ENCODE measurements around the gene SMARCD1. TPM values are rescaled to one million over a fixed set of nuclear protein-coding genes. Genes with fewer than 3 reads are reported as not detected.
"Not testable (repeated sequence)": the region's sequence is repeated elsewhere in the genome, so short reads cannot be mapped to it uniquely, and the experiment has no call there.

SMARCD1 gene
- total RNA-seq, 2 experiments from 2014 or later = 72.3 to 78.1 TPM

DNA sequence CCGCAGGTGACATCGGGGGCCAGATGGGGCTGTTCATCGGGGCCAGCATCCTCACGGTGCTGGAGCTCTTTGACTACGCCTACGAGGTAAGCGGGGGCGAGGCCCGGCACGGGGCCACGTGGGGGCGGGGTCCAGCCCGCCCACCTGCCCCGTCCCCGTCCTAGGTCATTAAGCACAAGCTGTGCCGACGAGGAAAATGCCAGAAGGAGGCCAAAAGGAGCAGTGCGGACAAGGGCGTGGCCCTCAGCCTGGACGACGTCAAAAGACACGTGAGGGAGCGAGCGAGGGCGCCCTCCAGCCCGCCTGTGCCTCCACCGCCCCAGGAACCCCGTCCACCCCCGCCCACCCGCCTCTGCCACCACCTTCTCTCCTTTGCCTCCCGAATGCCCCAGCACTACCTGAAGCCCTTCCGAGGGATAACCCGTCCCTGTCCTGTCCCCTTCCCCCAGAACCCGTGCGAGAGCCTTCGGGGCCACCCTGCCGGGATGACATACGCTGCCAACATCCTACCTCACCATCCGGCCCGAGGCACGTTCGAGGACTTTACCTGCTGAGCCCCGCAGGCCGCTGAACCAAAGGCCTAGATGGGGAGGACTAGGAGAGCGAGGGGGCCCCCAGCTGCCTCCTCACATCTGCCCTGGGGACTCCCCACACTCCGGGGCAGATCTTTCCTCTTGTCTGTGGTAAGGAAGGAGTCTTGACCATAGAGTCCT lies 3.9 kb upstream of the SMARCD1 start:
- DNase-seq = no peak
- H3K27me3 Mint-ChIP-seq (ENCODE audit: low read depth) = no peaks in the 10 kb centered on the region

DNA sequence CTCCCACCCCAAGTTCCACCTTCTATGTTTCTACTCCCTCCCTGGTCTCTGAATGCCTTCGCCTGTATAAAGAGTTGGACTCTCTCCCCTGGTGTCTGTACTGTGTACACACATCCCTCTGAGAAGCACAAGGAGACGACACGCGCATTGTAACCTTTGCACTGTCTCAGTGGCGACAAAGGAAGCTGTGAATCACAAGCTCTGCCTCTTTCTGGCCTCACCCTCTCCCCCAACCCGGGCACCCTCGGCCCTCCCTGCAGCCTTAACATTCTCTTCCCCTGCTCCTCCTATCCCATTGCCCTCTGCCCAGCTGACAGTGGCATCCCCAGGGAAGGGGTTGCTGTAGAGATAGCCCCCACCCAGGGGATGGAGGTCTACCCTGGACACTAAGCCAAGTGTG lies 2.5 kb upstream of the SMARCD1 start:
- Mint-ChIP-seq H3K9me3 (ENCODE audit: insufficient read depth) (no peaks in the 10 kb centered on the region), H3K27ac (no peak overlapping the region), H3K27me3 (ENCODE audit: low read depth) (no peaks in the 10 kb centered on the region), H3K36me3 (ENCODE audit: low read depth) (peaks cover 8% of the 10 kb centered on the region), H3K4me1 (ENCODE audit: low read depth) (peaks cover 21% of the 10 kb centered on the region), H3K4me3 (no peak overlapping the region)
- ChIA-PET CTCF (interaction anchor here (0.7 to 11.9 kb wide), 5 partner anchors 12 to 137 kb away, joined by 3 to 144 read pairs (median 4); partner anchors contain the start of gene COX14), POLR2A (interaction anchor here (1.2 to 2.1 kb wide), 2 partner anchors 17 to 29 kb away, joined by 5 read pairs; partner anchors contain the start of gene COX14)
- DNase-seq (no peak), ATAC-seq (no peak)

More for the DNA sequence above, 3.9 kb upstream of the SMARCD1 start:
- no peaks in the 10 kb centered on the region for H3K36me3 Mint-ChIP-seq (ENCODE audit: low read depth)
- no peak for ATAC-seq
- CTCF ChIA-PET = interaction anchor here (11.9 kb wide), 1 partner anchor 31 kb away, joined by 144 read pairs; the partner anchor contains the start of gene COX14
- H3K27ac Mint-ChIP-seq = no peak overlapping the region
- no peaks in the 10 kb centered on the region for H3K9me3 Mint-ChIP-seq (ENCODE audit: insufficient read depth)
- no peak overlapping the region for H3K4me3 Mint-ChIP-seq
- H3K4me1 Mint-ChIP-seq (ENCODE audit: low read depth) = peaks cover 13% of the 10 kb centered on the region
- POLR2A ChIA-PET = no interaction called here

DNA sequence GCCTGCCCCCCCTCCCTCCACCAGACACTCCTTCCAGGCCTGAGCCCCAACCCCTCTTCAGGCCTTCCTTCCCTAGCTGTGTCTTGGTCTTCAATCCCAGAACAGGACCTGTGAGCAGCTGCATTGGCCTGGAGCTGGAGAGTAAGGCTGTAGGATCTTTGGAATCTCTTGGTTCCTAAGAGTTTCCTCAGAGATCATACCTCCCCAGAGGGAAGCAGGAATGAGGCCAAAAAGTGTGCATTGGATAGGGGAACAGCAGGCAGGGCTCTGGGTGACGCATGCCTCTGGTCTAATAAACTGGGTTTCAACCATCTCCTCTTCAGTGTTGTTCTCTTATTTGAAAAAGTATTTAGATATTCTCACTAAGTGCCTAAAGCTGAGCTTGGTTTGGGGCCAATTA lies 1.8 kb upstream of the SMARCD1 start:
- H3K36me3 Mint-ChIP-seq (ENCODE audit: low read depth) = peaks cover 13% of the 10 kb centered on the region
- POLR2A ChIA-PET = interaction anchor here (1.2 to 3.4 kb wide), 3 partner anchors 18 to 29 kb away, joined by 5 to 44 read pairs (median 5); partner anchors contain the start of gene COX14

DNA sequence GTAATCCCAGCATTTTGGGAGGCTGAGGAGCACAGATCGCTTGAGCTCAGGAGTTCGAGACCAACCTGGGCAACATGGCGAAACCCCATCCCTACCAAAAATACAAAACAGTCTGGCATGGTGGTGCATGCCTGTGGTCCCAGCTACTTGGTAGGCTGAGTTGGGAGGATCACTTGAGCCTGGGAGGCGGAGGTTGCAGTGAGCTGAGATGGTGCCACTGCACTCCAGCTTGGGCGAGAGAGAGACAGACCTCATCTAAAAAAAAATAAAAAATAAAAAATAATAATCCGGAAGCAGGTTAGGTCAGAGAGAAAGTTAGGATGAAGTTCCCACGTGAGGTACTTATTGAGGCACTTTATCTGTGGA lies 750 bp upstream of the SMARCD1 start:
- DNase-seq; ATAC-seq; H3K27me3 Mint-ChIP-seq (ENCODE audit: low read depth); H3K9me3 Mint-ChIP-seq (ENCODE audit: insufficient read depth): not testable (repeated sequence)
- Mint-ChIP-seq H3K36me3 (ENCODE audit: low read depth) (peaks cover 23% of the 10 kb centered on the region), H3K4me1 (ENCODE audit: low read depth) (peaks cover 29% of the 10 kb centered on the region), H3K27ac (peak overlapping the region; percentile 94), H3K4me3 (peak overlapping the region; percentile 90)
- CTCF ChIA-PET = interaction anchor here (0.6 to 11.9 kb wide), 26 partner anchors 8 to 904 kb away, joined by 3 to 144 read pairs (median 4); partner anchors contain the start of genes COX14, GPD1 and LIMA1
- POLR2A ChIA-PET = interaction anchor here (0.7 to 3.4 kb wide), 14 partner anchors 7 to 317 kb away, joined by 3 to 44 read pairs (median 4); partner anchors contain the start of genes BCDIN3D, CERS5, COX14 and LARP4

More for the DNA sequence above, 1.8 kb upstream of the SMARCD1 start:
- Mint-ChIP-seq H3K9me3 (ENCODE audit: insufficient read depth) (no peaks in the 10 kb centered on the region), H3K27ac (peak overlapping the region; percentile 77), H3K4me3 (peak overlapping the region; percentile 61), H3K27me3 (ENCODE audit: low read depth) (no peaks in the 10 kb centered on the region), H3K4me1 (ENCODE audit: low read depth) (peaks cover 25% of the 10 kb centered on the region)
- CTCF ChIA-PET = interaction anchor here (0.7 to 11.9 kb wide), 5 partner anchors 12 to 138 kb away, joined by 3 to 144 read pairs (median 4); partner anchors contain the start of gene COX14
- no peak for DNase-seq
- no peak for ATAC-seq

DNA sequence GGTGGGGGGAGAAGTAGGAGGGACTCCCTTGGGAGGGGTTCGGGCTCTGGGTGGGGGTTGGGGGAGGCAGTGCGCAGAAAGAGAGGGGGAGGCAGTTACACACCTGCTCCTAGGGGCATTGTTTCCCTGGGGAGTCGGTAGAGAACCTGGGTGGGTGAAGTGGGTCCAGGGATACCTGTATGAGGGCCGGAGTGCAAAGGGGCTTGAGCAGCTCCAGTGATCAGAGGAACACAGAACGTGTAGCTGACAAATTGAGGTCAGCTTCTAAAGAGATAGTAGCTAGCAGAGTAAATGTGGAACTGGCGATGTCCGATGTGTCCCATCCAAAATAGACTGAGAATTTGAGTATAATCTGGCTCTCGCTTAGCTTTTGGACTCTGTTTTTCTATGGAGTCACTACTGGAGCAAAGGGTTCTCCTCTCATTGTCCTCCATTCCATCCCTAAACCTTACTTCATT lies 502 bp downstream of the SMARCD1 start:
- no peak for ATAC-seq
- H3K4me1 Mint-ChIP-seq (ENCODE audit: low read depth) = peaks cover 29% of the 10 kb centered on the region
- H3K9me3 Mint-ChIP-seq (ENCODE audit: insufficient read depth) = no peaks in the 10 kb centered on the region
- H3K27me3 Mint-ChIP-seq (ENCODE audit: low read depth) = no peaks in the 10 kb centered on the region
- H3K4me3 Mint-ChIP-seq = peak overlapping the region; percentile 90
- peaks cover 33% of the 10 kb centered on the region for H3K36me3 Mint-ChIP-seq (ENCODE audit: low read depth)
- peak overlapping the region; percentile 92 for H3K27ac Mint-ChIP-seq
- POLR2A ChIA-PET = interaction anchor here (1.0 to 3.4 kb wide), 7 partner anchors 8 to 242 kb away, joined by 3 to 44 read pairs (median 6); partner anchors contain the start of genes BCDIN3D, CERS5 and COX14
- DNase-seq = no peak
- CTCF ChIA-PET = interaction anchor here (0.7 to 11.9 kb wide), 20 partner anchors 8 to 903 kb away, joined by 3 to 144 read pairs (median 4); partner anchors contain the start of genes COX14 and GPD1

DNA sequence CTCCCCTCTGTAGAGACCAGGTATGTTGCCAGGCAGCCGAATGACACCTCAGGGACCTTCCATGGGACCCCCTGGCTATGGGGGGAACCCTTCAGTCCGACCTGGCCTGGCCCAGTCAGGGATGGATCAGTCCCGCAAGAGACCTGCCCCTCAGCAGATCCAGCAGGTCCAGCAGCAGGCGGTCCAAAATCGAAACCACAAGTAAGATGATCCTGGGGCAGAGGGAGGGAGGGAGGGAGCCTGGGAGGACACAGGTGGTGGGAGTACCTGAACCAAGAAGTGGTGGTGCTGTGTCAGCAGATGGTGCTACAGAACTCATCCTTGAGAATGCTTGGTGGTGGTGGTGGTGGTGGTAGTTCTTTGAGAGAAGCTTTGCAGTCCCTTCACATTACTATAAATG lies 1.0 kb downstream of the SMARCD1 start:
- peak overlapping the region; percentile 92 for H3K27ac Mint-ChIP-seq
- POLR2A ChIA-PET = interaction anchor here (2.4 to 3.4 kb wide), 2 partner anchors 26 to 80 kb away, joined by 17 to 44 read pairs; partner anchors contain the start of genes CERS5 and COX14
- no peaks in the 10 kb centered on the region for H3K27me3 Mint-ChIP-seq (ENCODE audit: low read depth)
- peaks cover 36% of the 10 kb centered on the region for H3K36me3 Mint-ChIP-seq (ENCODE audit: low read depth)
- no peak for DNase-seq
- no peaks in the 10 kb centered on the region for H3K9me3 Mint-ChIP-seq (ENCODE audit: insufficient read depth)
- CTCF ChIA-PET = interaction anchor here (0.9 to 11.9 kb wide), 7 partner anchors 13 to 90 kb away, joined by 3 to 144 read pairs (median 10); partner anchors contain the start of gene COX14
- no peak for ATAC-seq
- peak overlapping the region; percentile 90 for H3K4me3 Mint-ChIP-seq
- H3K4me1 Mint-ChIP-seq (ENCODE audit: low read depth) = peaks cover 29% of the 10 kb centered on the region

DNA sequence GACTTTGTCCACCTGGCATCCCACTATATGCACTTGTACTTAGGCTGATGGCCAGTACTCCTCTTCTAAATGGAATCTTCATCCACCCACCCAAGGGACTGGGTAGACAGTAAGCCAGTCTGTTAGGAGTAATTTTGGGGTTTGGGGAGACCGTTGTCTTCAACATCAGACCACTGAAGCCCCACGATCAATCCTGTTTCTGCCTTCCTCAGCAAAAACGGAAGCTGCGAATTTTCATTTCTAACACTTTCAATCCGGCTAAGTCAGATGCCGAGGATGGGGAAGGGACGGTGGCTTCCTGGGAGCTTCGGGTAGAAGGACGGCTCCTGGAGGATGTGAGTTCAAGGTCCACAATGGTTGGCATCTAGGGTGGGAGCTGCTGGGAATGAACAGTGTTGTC lies 2.0 kb downstream of the SMARCD1 start:
- Mint-ChIP-seq H3K4me1 (ENCODE audit: low read depth) (peaks cover 32% of the 10 kb centered on the region), H3K4me3 (no peak overlapping the region), H3K27ac (no peak overlapping the region), H3K36me3 (ENCODE audit: low read depth) (peaks cover 43% of the 10 kb centered on the region), H3K27me3 (ENCODE audit: low read depth) (no peaks in the 10 kb centered on the region), H3K9me3 (ENCODE audit: insufficient read depth) (no peaks in the 10 kb centered on the region)
- ATAC-seq (no peak), DNase-seq (no peak)
- ChIA-PET CTCF (interaction anchor here (0.9 to 11.9 kb wide), 12 partner anchors 25 to 227 kb away, joined by 3 to 144 read pairs (median 6); partner anchors contain the start of genes CERS5, COX14 and RACGAP1), POLR2A (interaction anchor here (0.8 kb wide), 1 partner anchor 21 kb away, joined by 3 read pairs; no protein-coding TSS in a partner anchor)

DNA sequence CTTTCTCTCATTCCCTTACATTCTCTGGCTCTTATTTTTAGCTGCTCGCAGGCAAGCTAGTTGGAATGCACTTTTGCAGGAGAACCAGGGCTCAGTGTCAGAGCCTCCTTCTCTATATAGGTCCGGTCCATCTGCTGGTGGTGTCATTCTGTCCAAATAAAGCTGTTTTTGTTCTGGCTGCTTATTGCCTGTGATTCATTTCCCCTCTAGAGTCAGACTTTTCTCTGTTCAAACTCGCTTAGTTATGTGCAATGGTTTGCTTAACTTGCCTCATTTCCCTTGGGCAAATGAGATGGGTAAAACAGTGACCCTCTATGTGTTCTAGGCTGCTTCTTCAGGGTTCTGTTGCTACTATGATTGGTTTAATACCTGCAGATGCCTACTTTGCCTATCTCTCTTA lies 2.9 kb downstream of the SMARCD1 start:
- DNase-seq (no peak), ATAC-seq (no peak)
- POLR2A ChIA-PET = interaction anchor here (0.6 to 0.8 kb wide), 2 partner anchors 22 to 35 kb away, joined by 3 to 4 read pairs; no protein-coding TSS in a partner anchor
- Mint-ChIP-seq H3K4me3 (no peak overlapping the region), H3K27me3 (ENCODE audit: low read depth) (no peaks in the 10 kb centered on the region), H3K36me3 (ENCODE audit: low read depth) (peaks cover 43% of the 10 kb centered on the region), H3K9me3 (ENCODE audit: insufficient read depth) (no peaks in the 10 kb centered on the region), H3K4me1 (ENCODE audit: low read depth) (peaks cover 32% of the 10 kb centered on the region), H3K27ac (peak overlapping the region; percentile 17)
- CTCF ChIA-PET = interaction anchor here (0.6 to 11.9 kb wide), 15 partner anchors 16 to 227 kb away, joined by 3 to 144 read pairs (median 6); partner anchors contain the start of genes CERS5, COX14, GPD1 and RACGAP1

DNA sequence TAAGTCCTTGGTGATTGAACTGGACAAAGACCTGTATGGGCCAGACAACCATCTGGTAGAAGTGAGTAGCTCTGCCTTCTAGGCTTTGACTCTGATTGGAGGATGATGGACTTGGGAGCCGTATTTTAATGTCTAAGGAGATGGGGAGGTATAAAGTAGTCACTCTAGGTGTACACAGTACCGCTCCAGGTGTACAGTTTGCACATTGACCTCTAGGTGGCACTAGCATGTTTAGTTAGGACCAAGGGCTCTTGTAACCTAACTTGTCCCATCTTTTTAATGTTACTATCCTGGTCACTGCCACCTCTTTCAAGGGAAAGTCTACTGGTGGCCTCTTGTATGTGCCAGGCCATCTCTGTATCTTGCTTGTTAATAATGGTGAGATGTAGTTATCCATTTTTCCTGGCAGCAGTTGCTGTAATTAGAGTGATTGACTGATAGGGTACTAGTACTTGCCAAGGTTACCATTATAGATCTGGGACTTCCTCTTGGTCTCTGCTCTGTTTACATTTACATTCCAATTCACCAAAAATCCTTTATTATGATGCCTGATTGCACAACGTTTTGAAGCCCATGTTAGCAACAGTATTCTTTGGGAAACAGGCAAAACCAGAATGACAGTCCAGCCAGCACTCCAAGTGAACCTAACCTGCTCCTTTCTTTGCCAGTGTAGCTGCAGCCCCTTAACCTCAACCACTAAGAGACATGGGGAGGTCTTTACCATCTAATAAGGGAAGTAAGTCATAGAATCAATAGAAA lies 3.6 kb downstream of the SMARCD1 start:
- ATAC-seq (peak; percentile 43), DNase-seq (peak; percentile 78)
- Mint-ChIP-seq H3K27ac (no peak overlapping the region), H3K4me3 (no peak overlapping the region), H3K9me3 (ENCODE audit: insufficient read depth) (no peaks in the 10 kb centered on the region), H3K36me3 (ENCODE audit: low read depth) (peaks cover 45% of the 10 kb centered on the region), H3K27me3 (ENCODE audit: low read depth) (no peaks in the 10 kb centered on the region), H3K4me1 (ENCODE audit: low read depth) (peaks cover 27% of the 10 kb centered on the region)
- POLR2A ChIA-PET = interaction anchor here (0.6 kb wide), 1 partner anchor 34 kb away, joined by 4 read pairs; no protein-coding TSS in a partner anchor
- CTCF ChIA-PET = interaction anchor here (0.6 to 11.9 kb wide), 19 partner anchors 15 to 311 kb away, joined by 3 to 144 read pairs (median 5); partner anchors contain the start of genes CERS5, COX14, GPD1 and RACGAP1

DNA sequence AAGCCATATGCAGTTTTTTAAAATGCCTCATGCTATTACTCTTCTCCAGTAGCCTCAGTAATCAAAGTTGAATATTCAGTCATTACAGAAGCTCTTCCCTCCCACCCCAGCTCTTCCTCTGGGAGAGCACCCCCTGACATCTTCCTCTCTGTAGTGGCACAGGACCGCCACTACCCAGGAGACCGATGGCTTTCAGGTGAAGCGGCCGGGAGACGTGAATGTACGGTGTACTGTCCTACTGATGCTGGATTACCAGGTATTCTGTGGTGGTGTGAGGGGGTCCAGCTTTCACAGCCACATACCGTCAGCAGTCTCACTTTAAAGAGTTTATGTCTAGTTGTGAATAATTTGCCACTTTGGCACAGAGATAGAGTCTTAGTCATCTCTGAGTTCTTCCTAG lies 4.6 kb downstream of the SMARCD1 start:
- peaks cover 24% of the 10 kb centered on the region for H3K4me1 Mint-ChIP-seq (ENCODE audit: low read depth)
- POLR2A ChIA-PET = interaction anchor here (1.4 kb wide), 1 partner anchor 22 kb away, joined by 6 read pairs; the partner anchor contains the start of gene COX14
- no peaks in the 10 kb centered on the region for H3K9me3 Mint-ChIP-seq (ENCODE audit: insufficient read depth)
- no peaks in the 10 kb centered on the region for H3K27me3 Mint-ChIP-seq (ENCODE audit: low read depth)
- no peak overlapping the region for H3K27ac Mint-ChIP-seq
- DNase-seq (no peak), ATAC-seq (no peak)
- H3K36me3 Mint-ChIP-seq (ENCODE audit: low read depth) = peaks cover 51% of the 10 kb centered on the region
- CTCF ChIA-PET = interaction anchor here (0.7 to 11.9 kb wide), 14 partner anchors 9 to 312 kb away, joined by 3 to 144 read pairs (median 4); partner anchors contain the start of genes COX14 and GPD1
- H3K4me3 Mint-ChIP-seq = no peak overlapping the region
